CMK (cell line): Measurements from ENCODE around the gene LUC7L2.
"Not testable (repeated sequence)": the region's sequence is repeated elsewhere in the genome, so short reads cannot be mapped to it uniquely, and the experiment has no call there.

Source experiments
- DNase-seq: peaks from one replicate; pipeline ENCODE4 v3.0.0-alpha.2; 2010; ENCODE audit warnings: low read depth

LUC7L2 gene, protein sequence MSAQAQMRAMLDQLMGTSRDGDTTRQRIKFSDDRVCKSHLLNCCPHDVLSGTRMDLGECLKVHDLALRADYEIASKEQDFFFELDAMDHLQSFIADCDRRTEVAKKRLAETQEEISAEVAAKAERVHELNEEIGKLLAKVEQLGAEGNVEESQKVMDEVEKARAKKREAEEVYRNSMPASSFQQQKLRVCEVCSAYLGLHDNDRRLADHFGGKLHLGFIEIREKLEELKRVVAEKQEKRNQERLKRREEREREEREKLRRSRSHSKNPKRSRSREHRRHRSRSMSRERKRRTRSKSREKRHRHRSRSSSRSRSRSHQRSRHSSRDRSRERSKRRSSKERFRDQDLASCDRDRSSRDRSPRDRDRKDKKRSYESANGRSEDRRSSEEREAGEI

GRCh38 chr7:139359366-139360209 is at the start of gene LUC7L2:
Gene LUC7L2 (plus strand): TSS chr7:139359894. CDS start chr7:139360262, 368 bp downstream.
- DNase-seq: peak; percentile 91

DNA sequence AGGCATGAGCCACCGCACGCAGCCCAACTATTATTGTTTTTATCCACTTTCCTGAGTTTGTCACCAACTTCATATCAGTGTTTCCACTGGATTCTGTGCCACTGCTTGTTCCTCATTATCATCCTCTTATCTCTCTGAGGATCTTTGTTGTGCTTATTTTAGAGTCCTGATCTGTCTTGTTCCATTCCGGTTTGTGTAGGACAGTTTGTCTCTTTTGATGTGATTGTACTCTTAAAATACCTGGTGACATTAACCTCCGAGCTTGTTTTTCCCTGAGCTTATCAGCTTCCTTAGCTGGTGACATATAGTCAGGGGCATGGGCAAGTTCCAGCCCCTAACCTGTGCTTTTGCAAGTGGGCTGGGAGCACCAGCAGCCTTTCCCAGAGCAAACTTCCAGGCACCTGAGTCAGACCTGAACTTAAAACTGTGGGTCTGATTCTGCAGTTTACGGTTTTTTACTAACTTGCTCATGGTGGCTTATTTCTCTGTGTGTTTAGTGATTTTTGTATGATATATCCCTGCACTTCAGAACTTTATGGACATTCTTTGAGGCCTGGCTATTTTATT is 41.7 kb upstream of the LUC7L2 start:
- no peak for DNase-seq

DNA sequence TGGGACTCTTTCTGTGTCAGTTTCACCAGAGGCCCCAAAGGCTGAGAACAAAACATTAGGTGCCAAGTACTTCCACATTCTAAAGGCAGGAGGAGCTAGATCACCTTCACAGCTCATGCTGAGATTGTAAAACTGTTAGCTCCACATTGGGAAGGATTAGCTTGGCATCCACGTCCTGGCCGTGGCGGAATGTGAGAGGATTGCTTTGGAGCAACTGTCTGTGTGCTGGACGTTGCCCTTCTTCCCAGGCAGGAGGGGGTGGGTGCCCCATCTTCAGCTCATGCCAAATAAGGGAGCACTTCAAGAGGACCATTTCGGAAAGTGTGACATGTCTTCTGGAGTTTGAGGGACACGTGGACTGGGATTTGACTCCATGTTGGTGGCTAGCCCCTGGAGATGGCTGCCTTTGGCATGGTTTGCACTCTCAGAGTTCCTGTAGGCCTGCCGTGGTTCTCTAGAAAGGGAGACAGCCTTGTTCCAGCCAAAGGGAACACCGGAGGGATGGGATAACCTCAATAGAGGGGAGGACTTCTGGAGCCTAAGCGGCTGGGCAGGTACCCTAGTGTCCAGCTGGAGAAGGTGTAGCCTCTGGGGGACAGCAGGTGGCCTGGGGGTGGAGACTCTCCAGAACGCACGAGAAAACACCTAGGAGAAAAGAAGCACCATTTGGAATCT is 38.5 kb upstream of the LUC7L2 start:
- no peak for DNase-seq

DNA sequence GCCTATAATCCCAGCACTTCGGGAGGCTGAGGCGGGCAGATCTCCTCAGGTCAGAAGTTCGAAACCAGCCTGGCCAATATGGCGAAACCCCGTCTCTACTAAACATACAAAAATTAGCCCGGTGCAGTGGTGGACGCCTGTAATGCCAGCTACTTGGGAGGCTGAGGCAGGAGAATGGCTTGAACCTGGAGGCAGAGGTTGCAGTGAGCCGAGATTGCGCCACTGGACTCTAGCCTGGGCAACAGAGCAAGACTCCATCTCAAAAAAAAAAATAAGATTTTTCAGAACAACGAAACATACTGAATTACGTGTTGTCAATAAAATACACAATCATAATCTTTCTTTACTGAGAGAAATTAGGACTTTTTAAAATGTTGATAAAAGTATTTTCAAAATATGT is 35.0 kb upstream of the LUC7L2 start:
- not testable (repeated sequence) for DNase-seq

DNA sequence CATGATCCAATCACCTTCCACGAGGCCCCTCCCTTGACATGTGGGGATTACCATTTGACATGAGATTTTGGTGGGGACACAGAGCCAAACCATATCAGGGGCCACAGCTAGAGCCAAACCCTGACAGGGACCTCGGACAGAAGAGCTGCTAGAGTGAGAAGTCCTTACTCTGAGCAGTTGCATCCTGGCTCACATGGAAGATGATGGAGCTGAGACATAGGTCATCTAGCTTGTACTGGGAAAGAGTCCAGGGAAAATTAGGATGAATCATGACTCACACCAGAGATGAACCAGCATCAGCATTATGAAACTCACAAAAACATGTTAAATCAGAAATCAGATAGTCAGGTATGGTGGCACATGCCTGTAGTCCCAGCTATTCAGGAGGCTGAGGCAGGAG is 31.3 kb upstream of the LUC7L2 start:
- DNase-seq: no peak

DNA sequence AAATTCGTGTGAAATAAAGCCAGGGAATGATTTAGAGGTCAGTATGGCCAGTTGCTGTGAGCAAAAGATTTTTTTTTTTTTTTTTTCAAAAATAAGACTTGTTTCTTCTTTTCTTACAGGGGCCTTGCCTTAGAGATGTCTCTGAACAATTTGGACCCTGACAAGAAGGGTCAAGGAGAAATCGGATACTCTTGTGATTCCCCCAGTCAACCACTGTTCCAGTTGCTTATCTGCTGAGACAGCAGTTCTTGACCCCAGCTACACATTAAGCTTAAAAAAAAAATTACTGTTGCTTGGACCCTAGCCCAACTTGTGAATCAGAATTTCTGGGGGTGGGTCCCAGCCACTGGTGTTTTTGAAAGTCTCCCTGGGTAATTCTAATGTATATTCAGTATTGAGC is 30.6 kb upstream of the LUC7L2 start:
- DNase-seq: no peak

GRCh38 chr7:139330333-139331030 is 29.2 kb upstream of the LUC7L2 start:
- no peak for DNase-seq

- DNase-seq: no peak
These were observed 26.9 kb upstream of the LUC7L2 start for GRCh38 chr7:139332697-139333359.

DNA sequence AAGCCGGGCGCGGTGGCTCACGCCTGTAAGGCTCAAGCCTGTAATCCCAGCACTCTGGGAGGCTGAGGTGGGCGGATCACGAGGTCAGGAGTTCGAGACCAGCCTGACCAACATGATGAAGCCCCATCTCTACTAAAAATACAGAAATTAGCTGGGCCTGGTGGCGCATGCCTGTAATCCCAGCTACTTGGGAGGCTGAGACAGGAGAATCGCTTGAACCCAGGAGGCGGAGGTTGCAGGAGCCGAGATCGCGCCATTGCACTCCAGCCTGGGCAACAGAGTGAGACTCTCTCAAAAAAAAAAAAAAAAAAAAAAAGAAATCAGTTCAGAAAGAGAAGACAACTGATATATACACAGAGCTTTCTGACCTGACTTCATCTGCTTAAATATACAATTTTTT is 26.3 kb upstream of the LUC7L2 start:
- DNase-seq: not testable (repeated sequence)

- no peak for DNase-seq
These were observed 25.1 kb upstream of the LUC7L2 start for GRCh38 chr7:139334399-139335150.

- DNase-seq: no peak
These were observed 20.7 kb upstream of the LUC7L2 start for GRCh38 chr7:139339025-139339424.

- DNase-seq: no peak
These were observed 20.0 kb upstream of the LUC7L2 start for GRCh38 chr7:139339698-139340036.

GRCh38 chr7:139340037-139340807 is 19.5 kb upstream of the LUC7L2 start:
- DNase-seq: peak; percentile 93

GRCh38 chr7:139340808-139341057 is 19.0 kb upstream of the LUC7L2 start:
- no peak for DNase-seq

DNA sequence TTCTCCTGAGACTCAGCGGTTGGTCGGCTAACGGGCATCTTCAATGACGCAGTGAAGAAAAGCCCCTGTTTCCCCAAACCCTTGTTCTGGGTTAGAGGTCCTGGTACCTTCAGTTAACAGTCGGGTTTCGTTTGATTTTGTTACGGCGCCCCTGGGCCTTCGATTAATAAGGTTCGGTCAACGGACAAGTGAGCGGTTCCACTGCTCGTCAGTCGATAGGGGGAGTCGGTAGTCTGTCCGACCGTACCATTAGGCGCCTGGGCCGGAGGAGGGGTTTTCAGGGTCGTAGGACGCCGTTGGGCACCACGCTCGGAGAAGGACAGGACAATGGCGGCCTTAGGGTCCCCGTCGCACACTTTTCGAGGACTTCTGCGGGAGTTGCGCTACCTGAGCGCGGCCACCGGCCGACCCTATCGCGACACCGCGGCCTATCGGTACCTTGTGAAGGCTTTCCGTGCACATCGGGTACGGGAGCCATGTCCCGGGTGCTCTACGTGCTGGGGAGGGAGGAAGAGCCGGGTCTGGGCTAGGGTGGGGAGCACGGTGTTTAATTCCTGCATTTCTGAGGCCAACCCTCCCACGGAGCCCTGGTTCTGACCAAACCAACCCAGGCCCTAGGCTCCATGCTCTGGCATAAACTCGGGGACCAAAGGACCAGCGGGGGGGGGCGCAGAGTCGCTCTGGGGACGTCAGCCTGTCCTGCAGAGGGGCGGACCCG is 18.5 kb upstream of the LUC7L2 start, which contains the start of gene FMC1:
TSS of gene FMC1 (plus strand) at position 280 of the 718 bp plus-strand sequence. CDS start at position 328, 48 bp downstream.
- peak; percentile 86 for DNase-seq

DNA sequence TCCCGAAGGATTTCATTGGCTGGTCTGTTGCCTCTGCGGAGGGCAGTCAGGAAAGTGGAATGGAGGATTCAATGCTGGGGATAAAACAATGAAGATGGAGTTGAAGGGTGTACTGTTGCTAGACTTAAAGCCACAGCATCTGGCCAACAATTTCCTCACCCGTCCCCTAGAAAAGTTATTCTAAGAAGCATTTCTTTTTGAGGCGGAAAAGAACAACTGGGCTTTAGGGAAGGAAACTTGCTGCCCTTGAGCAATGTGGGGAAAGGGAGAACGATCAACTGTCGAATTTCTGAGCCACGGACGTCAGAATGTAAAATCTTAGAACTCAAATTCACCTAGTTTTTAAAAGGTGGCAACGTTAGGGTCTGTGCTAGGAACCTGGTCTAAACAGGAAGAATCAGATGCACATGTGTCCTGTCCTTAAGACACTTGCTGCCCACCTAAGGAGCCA is 17.9 kb upstream of the LUC7L2 start:
- DNase-seq: no peak

DNA sequence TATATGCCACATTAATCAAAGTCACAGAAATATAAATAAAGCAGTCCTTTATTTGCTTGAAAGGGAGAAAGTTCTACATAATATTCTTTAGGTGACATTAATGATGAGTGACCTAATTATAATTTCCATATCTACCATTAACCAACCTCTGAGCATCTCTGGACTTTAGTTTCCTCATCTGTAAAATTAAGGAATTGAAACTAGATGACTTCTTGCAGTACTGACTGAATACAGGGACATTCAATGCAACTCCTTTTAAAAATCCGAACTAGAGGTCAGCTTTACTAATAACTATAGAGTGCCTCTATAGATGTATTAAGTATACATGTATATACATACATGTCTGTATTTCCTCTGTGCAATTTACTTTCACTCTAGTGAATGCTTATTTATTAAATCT is 14.7 kb upstream of the LUC7L2 start:
- DNase-seq: no peak

DNA sequence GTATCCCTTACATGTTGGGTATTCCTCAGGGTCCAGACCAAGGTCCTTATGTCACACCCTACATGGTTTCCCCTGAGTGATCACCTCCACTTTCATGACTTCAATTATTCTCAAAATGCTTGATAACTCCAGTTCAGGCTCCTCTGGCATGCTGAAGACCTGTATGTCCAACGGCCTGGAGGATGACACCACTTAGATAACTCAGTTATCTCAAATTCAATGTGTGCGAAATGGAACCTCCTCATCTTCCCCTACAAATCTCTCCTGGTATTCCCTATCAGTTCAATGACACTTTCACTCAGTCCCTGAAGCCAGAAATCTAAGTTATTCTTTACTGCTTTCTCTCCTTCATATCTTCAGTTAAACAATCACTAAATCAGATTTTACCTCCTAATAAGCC is 8.7 kb upstream of the LUC7L2 start:
- DNase-seq: no peak

- DNase-seq: no peak
These were observed 5.0 kb upstream of the LUC7L2 start for GRCh38 chr7:139354729-139355128.
